ENCODE data around the gene PANX2. TPM values are rescaled to one million over a fixed set of nuclear protein-coding genes. Genes with fewer than 3 reads are reported as not detected.
"Not testable (repeated sequence)": the region's sequence is repeated elsewhere in the genome, so short reads cannot be mapped to it uniquely, and the experiment has no call there.

PANX2 gene
- total RNA-seq, 1 donor: under 0.01 TPM

DNA sequence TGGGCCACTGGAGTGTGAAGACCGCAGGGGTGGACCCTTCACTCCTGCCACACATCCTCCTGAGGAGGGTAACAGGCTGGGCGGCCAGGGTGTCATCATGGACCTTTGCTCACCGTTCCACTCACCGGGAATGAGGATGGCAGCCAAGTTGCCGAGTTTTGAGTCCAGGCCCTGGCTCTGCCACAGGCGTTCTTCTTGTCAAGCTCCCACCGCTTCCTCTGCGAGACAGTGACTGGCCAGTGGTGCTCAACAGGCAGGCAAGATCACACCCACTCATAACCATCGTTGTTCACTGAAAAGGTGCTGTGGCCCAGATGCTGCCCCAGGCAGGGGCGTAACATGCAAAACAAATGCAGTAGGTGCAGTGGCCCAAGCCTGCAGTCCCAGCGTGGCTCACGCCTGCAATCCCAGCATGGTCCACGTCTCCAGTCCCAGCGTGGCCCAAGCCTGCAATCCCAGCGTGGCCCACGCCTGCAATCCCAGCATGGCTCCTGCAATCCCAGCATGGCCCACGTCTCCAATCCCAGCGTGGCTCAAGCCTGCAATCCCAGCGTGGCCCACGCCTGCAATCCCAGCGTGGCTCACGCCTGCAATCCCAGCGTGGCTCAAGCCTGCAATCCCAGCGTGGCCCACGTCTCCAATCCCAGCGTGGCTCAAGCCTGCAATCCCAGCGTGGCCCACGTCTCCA, 5.0 kb upstream of the PANX2 start:
- Histone ChIP-seq H3K36me3 (ENCODE audit: insufficient read depth, low read length) (no peaks in the 10 kb centered on the region), H3K79me2 (ENCODE audit: insufficient read depth, low read length) (no peaks in the 10 kb centered on the region), H3K4me2 (ENCODE audit: insufficient read depth, low read length) (no peak overlapping the region), H3K4me1 (ENCODE audit: insufficient read depth, low read length) (no peaks in the 10 kb centered on the region), H3K9me3 (ENCODE audit: low read depth, low read length) (no peaks in the 10 kb centered on the region), H4K20me1 (ENCODE audit: insufficient read depth, low read length) (no peaks in the 10 kb centered on the region), H3K27me3 (ENCODE audit: insufficient read depth, low read length) (peaks cover 8% of the 10 kb centered on the region), H3K4me3 (ENCODE audit: insufficient read depth, low read length) (no peak overlapping the region), H2AFZ (ENCODE audit: low read length) (no peak overlapping the region), H3K27ac (ENCODE audit: low read depth, low read length) (no peak overlapping the region)
- DNase-seq (ENCODE audit: insufficient read length, low spot score, missing footprints): peak; percentile 44
- TF ChIP-seq, protein P1, sequence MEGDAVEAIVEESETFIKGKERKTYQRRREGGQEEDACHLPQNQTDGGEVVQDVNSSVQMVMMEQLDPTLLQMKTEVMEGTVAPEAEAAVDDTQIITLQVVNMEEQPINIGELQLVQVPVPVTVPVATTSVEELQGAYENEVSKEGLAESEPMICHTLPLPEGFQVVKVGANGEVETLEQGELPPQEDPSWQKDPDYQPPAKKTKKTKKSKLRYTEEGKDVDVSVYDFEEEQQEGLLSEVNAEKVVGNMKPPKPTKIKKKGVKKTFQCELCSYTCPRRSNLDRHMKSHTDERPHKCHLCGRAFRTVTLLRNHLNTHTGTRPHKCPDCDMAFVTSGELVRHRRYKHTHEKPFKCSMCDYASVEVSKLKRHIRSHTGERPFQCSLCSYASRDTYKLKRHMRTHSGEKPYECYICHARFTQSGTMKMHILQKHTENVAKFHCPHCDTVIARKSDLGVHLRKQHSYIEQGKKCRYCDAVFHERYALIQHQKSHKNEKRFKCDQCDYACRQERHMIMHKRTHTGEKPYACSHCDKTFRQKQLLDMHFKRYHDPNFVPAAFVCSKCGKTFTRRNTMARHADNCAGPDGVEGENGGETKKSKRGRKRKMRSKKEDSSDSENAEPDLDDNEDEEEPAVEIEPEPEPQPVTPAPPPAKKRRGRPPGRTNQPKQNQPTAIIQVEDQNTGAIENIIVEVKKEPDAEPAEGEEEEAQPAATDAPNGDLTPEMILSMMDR (IDR thresholded peaks at IDR 0.05; ENCODE audit: extremely low read depth, low read depth, low read length): no peak

DNA sequence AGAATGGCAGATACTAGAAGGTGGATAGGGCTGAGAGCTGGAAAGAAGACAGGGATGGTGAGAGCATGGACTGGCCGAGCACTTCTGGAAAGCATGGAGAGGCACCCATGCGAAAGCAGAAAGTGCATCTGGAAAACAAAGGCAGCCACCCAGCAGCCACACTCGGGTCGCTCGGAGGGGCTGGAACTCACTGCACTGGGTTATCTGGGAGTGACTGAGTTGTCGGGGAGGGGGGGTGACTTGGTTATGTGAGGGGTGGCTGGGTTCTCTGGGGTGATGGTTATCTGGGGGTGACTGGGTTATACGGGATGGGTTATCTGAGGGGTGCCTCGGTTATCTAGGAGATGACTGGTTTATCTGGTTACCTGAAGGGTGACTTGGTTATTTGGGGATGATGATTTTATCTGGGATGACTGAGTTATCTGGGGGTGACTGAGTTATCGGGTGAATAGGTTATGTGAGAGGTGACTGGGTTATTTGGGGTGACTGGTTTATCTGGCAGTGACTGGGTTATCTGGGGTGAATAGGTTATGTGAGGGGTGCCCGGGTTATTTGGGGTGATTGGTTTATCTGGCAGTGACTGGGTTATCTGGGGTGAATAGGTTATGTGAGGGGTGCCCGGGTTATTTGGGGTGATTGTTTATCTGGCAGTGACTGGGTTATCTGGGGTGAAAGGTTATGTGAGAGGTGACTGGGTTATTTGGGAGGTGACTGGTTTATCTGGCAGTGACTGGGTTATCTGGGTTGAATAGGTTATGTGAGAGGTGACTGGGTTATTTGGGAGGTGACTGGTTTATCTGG, 2.6 kb upstream of the PANX2 start:
- no peak overlapping the region for H3K4me2 ChIP-seq (ENCODE audit: insufficient read depth, low read length)
- no peak overlapping the region for H3K27ac ChIP-seq (ENCODE audit: low read depth, low read length)
- peak; percentile 44 for DNase-seq (ENCODE audit: insufficient read length, low spot score, missing footprints)
- TF ChIP-seq, protein P1 (IDR thresholded peaks at IDR 0.05; ENCODE audit: extremely low read depth, low read depth, low read length): no peak
- peaks cover 14% of the 10 kb centered on the region for H3K27me3 ChIP-seq (ENCODE audit: insufficient read depth, low read length)
- no peak overlapping the region for H3K4me3 ChIP-seq (ENCODE audit: insufficient read depth, low read length)
- no peaks in the 10 kb centered on the region for H3K36me3 ChIP-seq (ENCODE audit: insufficient read depth, low read length)
- H3K9me3 ChIP-seq (ENCODE audit: low read depth, low read length): no peaks in the 10 kb centered on the region
- H3K79me2 ChIP-seq (ENCODE audit: insufficient read depth, low read length): no peaks in the 10 kb centered on the region
- H4K20me1 ChIP-seq (ENCODE audit: insufficient read depth, low read length): no peaks in the 10 kb centered on the region
- no peaks in the 10 kb centered on the region for H3K4me1 ChIP-seq (ENCODE audit: insufficient read depth, low read length)
- H2AFZ ChIP-seq (ENCODE audit: low read length): no peak overlapping the region

DNA sequence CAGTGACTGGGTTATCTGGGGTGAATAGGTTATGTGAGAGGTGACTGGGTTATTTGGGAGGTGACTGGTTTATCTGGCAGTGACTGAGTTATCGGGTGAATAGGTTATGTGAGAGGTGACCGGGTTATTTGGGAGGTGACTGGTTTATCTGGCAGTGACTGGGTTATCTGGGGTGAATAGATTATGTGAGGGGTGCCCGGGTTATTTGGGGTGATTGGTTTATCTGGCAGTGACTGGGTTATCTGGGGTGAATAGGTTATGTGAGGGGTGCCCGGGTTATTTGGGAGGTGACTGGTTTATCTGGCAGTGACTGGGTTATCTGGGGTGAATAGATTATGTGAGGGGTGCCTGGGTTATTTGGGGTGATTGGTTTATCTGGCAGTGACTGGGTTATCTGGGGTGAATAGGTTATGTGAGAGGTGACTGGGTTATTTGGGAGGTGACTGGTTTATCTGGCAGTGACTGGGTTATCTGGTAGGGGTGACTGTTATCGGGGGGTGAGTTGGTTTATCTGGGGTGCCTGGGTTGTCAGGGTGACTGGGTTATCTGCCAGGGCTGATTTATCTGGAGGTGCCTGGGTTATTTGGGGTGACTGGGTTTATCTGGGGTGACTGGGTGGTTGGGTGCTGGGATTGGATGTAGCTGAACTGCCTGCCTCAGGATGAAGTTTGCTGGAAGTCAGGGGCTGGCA, 1.9 kb upstream of the PANX2 start:
- H3K27ac ChIP-seq (ENCODE audit: low read depth, low read length); H3K4me1 ChIP-seq (ENCODE audit: insufficient read depth, low read length); H3K4me3 ChIP-seq (ENCODE audit: insufficient read depth, low read length); H3K9me3 ChIP-seq (ENCODE audit: low read depth, low read length); H2AFZ ChIP-seq (ENCODE audit: low read length); H3K4me2 ChIP-seq (ENCODE audit: insufficient read depth, low read length); H3K36me3 ChIP-seq (ENCODE audit: insufficient read depth, low read length); H3K79me2 ChIP-seq (ENCODE audit: insufficient read depth, low read length); H4K20me1 ChIP-seq (ENCODE audit: insufficient read depth, low read length): not testable (repeated sequence)
- H3K27me3 ChIP-seq (ENCODE audit: insufficient read depth, low read length): peaks cover 14% of the 10 kb centered on the region
- peak; percentile 45 for DNase-seq (ENCODE audit: insufficient read length, low spot score, missing footprints)

DNA sequence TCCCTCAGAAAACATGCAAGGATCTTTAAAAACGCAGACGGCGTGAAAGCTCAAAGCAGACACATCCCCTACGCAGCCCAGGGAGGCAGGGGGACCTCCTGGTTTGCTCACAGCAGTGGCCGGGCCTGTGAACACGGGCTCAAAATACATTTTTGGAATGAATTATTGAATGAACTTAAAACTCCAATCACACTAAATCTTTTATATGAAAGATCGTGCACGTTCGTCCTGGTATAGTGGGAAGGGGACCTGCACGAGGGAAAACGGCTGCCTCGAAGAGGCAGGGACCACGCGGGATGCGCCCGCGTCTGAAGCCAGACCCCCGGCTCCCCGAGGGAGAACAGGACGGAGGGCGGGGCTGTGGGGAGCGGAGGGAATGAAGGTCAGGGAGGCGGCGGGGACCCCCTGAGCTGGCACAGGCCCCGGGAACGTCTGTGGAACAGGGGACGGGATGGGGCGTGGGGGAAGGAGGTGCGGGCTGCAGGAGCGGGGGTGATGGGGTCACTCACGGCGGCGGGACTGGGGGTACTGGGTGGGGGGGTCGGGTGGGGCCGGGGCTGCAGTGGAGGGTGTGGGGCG, 1.3 kb upstream of the PANX2 start:
- DNase-seq (ENCODE audit: insufficient read length, low spot score, missing footprints): no peak
- H3K4me1 ChIP-seq (ENCODE audit: insufficient read depth, low read length): no peaks in the 10 kb centered on the region
- H3K4me2 ChIP-seq (ENCODE audit: insufficient read depth, low read length): no peak overlapping the region
- TF ChIP-seq, protein P1 (IDR thresholded peaks at IDR 0.05; ENCODE audit: extremely low read depth, low read depth, low read length): no peak
- H3K36me3 ChIP-seq (ENCODE audit: insufficient read depth, low read length): no peaks in the 10 kb centered on the region
- no peaks in the 10 kb centered on the region for H3K79me2 ChIP-seq (ENCODE audit: insufficient read depth, low read length)
- H4K20me1 ChIP-seq (ENCODE audit: insufficient read depth, low read length): no peaks in the 10 kb centered on the region
- H3K27ac ChIP-seq (ENCODE audit: low read depth, low read length): no peak overlapping the region
- H3K27me3 ChIP-seq (ENCODE audit: insufficient read depth, low read length): peaks cover 14% of the 10 kb centered on the region
- no peak overlapping the region for H3K4me3 ChIP-seq (ENCODE audit: insufficient read depth, low read length)
- H3K9me3 ChIP-seq (ENCODE audit: low read depth, low read length): no peaks in the 10 kb centered on the region
- no peak overlapping the region for H2AFZ ChIP-seq (ENCODE audit: low read length)
